ENCODE results near the gene ATP5PD.

ATP5PD gene

DNA sequence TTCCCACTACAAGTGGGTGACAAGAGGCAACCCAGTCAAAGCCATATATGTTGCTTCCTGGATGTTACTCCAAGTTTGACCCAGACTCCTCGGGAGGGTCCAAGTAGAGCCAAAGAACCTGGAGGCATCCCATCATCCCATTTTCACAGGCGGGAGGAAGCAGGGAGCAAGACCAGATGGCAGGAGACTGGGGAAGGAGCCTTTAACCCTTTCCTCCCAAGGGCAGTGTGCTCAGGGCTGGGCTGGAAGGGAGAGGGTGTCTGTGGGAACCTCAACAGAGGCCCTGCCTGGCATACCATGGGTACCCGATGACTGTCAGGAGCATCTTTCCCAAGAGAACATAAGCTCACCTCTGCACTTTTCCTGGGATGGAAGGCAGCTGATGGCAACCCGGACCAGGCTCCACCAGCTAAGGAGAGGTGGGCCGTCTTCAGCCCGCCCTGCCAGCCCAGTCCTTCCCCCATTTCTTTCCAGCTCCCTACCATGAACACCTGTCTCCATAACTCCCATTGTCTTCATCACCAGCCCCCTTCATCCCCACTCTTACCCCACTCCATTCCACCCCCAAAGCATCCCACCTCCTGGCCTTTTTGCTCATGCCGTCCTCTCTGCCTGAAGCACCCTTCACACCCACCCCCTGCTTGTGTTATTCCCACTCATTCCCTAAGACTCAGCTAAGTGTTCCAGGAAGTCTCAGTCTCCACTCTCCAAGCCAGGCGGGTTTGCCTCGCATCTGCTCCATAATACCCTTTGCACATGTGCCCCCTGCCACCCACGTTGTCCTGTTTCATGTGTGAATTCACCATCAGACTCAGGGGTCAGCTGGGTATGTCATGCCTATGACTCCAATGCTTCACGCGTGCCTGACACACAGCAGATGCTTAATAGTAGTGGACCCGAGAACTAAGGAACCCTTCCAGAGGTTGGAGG is 35.1 kb upstream of the ATP5PD start:
- no peaks in the 10 kb centered on the region for H4K20me1 ChIP-seq (ENCODE audit: control insufficient read depth, insufficient read depth, low read depth, low read length)
- H3K4me1 ChIP-seq (ENCODE audit: control insufficient read depth, low read length), result peaks cover 10% of the 10 kb centered on the region
- H3K4me3 ChIP-seq (ENCODE audit: low read length), result no peak overlapping the region
- H3K36me3 ChIP-seq (ENCODE audit: control insufficient read depth, low read length), result no peaks in the 10 kb centered on the region
- H3K4me2 ChIP-seq (ENCODE audit: low read length), result no peak overlapping the region
- no peaks in the 10 kb centered on the region for H3K9me2 ChIP-seq (replicated peaks; ENCODE audit: control insufficient read depth, low read length)
- H3F3A ChIP-seq (ENCODE audit: control insufficient read depth, insufficient read depth), result no peaks in the 10 kb centered on the region
- no peaks in the 10 kb centered on the region for H3K9me3 ChIP-seq (ENCODE audit: control insufficient read depth, insufficient read depth, low read length)
- H3K27me3 ChIP-seq (ENCODE audit: control insufficient read depth, low read length), result peaks cover 41% of the 10 kb centered on the region
- H3K27ac ChIP-seq (ENCODE audit: low read depth, low read length), result no peak overlapping the region
- TF ChIP-seq, protein P1, sequence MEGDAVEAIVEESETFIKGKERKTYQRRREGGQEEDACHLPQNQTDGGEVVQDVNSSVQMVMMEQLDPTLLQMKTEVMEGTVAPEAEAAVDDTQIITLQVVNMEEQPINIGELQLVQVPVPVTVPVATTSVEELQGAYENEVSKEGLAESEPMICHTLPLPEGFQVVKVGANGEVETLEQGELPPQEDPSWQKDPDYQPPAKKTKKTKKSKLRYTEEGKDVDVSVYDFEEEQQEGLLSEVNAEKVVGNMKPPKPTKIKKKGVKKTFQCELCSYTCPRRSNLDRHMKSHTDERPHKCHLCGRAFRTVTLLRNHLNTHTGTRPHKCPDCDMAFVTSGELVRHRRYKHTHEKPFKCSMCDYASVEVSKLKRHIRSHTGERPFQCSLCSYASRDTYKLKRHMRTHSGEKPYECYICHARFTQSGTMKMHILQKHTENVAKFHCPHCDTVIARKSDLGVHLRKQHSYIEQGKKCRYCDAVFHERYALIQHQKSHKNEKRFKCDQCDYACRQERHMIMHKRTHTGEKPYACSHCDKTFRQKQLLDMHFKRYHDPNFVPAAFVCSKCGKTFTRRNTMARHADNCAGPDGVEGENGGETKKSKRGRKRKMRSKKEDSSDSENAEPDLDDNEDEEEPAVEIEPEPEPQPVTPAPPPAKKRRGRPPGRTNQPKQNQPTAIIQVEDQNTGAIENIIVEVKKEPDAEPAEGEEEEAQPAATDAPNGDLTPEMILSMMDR (IDR thresholded peaks at IDR 0.05; ENCODE audit: low read depth, low read length, poor library complexity, severe bottlenecking), result no peak
- no peak for TF ChIP-seq EZH2phosphoT487 (IDR thresholded peaks at IDR 0.05; ENCODE audit: borderline replicate concordance, low read length)
- H3K79me2 ChIP-seq (ENCODE audit: control insufficient read depth, low read length), result no peaks in the 10 kb centered on the region

DNA sequence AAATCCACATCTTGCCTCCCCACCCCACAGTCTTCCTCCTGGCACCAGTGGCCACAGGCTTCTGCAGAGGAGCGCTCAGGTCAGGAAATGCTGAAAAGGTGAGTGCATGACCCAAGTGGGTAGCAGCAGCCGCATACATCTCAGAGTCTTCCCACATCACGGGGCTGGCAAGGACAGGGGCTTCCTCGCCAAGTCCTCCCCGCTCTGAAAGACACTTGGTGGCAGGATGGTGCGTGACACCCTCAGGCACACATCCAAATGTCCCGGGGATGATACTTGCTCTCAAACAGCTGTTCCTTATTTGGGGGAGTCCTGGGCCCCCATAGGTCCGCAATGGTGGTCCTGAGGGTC is 32.2 kb upstream of the ATP5PD start:
- H3K27me3 ChIP-seq (ENCODE audit: control insufficient read depth, low read length), result peaks cover 43% of the 10 kb centered on the region
- H4K20me1 ChIP-seq (ENCODE audit: control insufficient read depth, insufficient read depth, low read depth, low read length), result no peaks in the 10 kb centered on the region
- no peaks in the 10 kb centered on the region for H3K9me2 ChIP-seq (replicated peaks; ENCODE audit: control insufficient read depth, low read length)
- H3K27ac ChIP-seq (ENCODE audit: low read depth, low read length), result no peak overlapping the region
- no peaks in the 10 kb centered on the region for H3K36me3 ChIP-seq (ENCODE audit: control insufficient read depth, low read length)
- no peak overlapping the region for H3K4me2 ChIP-seq (ENCODE audit: low read length)
- H3K4me1 ChIP-seq (ENCODE audit: control insufficient read depth, low read length), result peaks cover 10% of the 10 kb centered on the region
- no peaks in the 10 kb centered on the region for H3F3A ChIP-seq (ENCODE audit: control insufficient read depth, insufficient read depth)
- H3K4me3 ChIP-seq (ENCODE audit: low read length), result no peak overlapping the region
- H3K79me2 ChIP-seq (ENCODE audit: control insufficient read depth, low read length), result no peaks in the 10 kb centered on the region
- H3K9me3 ChIP-seq (ENCODE audit: control insufficient read depth, insufficient read depth, low read length), result no peaks in the 10 kb centered on the region
- no peak for TF ChIP-seq EZH2phosphoT487 (IDR thresholded peaks at IDR 0.05; ENCODE audit: borderline replicate concordance, low read length)
- TF ChIP-seq, protein P1 (IDR thresholded peaks at IDR 0.05; ENCODE audit: low read depth, low read length, poor library complexity, severe bottlenecking), result no peak

DNA sequence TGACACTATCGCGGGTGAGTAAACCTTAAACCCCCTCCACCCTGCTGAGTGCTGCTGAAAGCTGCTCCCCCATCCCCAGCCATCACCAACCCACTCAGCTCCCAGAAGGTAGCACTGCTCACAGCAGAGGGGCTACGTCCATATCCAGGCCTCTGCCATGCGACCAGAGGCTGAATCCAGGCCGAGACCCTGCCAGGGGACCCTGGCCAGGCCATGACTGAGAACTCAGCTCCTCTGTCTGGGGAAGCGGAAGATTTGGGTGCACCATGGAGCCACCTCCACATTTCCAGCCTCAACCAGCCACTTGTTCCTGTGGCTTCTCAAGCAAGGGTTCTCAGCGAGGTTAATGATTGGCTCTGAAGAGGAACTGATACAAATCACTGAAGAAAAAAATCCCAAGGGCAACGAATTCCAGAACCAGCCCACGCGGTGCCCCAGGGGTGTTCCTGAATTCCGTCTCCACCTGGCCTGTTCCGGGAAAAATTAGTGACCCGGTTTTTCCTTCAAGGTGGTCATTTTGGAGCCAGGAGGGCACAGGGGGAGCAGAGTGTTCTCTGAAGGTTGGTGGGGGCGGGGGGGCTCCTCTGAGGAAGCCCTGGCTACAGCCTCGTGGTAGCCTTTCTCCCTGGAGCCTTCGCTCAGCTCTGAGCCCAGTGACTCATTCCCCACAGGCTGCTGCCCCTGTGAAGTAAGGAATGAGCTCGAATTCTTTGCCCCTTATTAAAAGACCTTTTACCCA is 31.7 kb upstream of the ATP5PD start:
- H4K20me1 ChIP-seq (ENCODE audit: control insufficient read depth, insufficient read depth, low read depth, low read length), result no peaks in the 10 kb centered on the region
- no peaks in the 10 kb centered on the region for H3K79me2 ChIP-seq (ENCODE audit: control insufficient read depth, low read length)
- peaks cover 10% of the 10 kb centered on the region for H3K4me1 ChIP-seq (ENCODE audit: control insufficient read depth, low read length)
- H3K4me3 ChIP-seq (ENCODE audit: low read length), result no peak overlapping the region
- no peaks in the 10 kb centered on the region for H3K9me2 ChIP-seq (replicated peaks; ENCODE audit: control insufficient read depth, low read length)
- no peaks in the 10 kb centered on the region for H3K36me3 ChIP-seq (ENCODE audit: control insufficient read depth, low read length)
- H3K4me2 ChIP-seq (ENCODE audit: low read length), result no peak overlapping the region
- H3K27ac ChIP-seq (ENCODE audit: low read depth, low read length), result no peak overlapping the region
- H3K9me3 ChIP-seq (ENCODE audit: control insufficient read depth, insufficient read depth, low read length), result no peaks in the 10 kb centered on the region
- H3K27me3 ChIP-seq (ENCODE audit: control insufficient read depth, low read length), result peaks cover 43% of the 10 kb centered on the region
- no peaks in the 10 kb centered on the region for H3F3A ChIP-seq (ENCODE audit: control insufficient read depth, insufficient read depth)
- TF ChIP-seq EZH2phosphoT487 (IDR thresholded peaks at IDR 0.05; ENCODE audit: borderline replicate concordance, low read length), result no peak
- TF ChIP-seq, protein P1 (IDR thresholded peaks at IDR 0.05; ENCODE audit: low read depth, low read length, poor library complexity, severe bottlenecking), result no peak

Data from DOHH2 (cell line).